GM19397 (cell line): ENCODE data around the gene MCF2L.

Source experiments
- ATAC-seq: cut with Tn5 transposase; IDR thresholded peaks from one replicate; pipeline ENCODE4 v1.9.1; 2021; ENCODE audit warnings: mild to moderate bottlenecking, moderate library complexity; ENCODE audit not compliant: unreplicated experiment

Gene MCF2L

GRCh38 chr13:113014752-113015745, 46.0 kb downstream of the MCF2L start:
- ATAC-seq = no peak

- no peak for ATAC-seq
Observed at GRCh38 chr13:113015826-113016525, 47.0 kb downstream of the MCF2L start.

GRCh38 chr13:113016526-113017295, 47.7 kb downstream of the MCF2L start:
- ATAC-seq = no peak

- ATAC-seq = no peak
Observed at GRCh38 chr13:113017506-113018215, 48.6 kb downstream of the MCF2L start.

GRCh38 chr13:113018676-113019465, 49.9 kb downstream of the MCF2L start:
- ATAC-seq = no peak

- ATAC-seq = no peak
Observed at GRCh38 chr13:113020323-113021080, 51.5 kb downstream of the MCF2L start.

GRCh38 chr13:113021391-113021790, 52.4 kb downstream of the MCF2L start:
- ATAC-seq = no peak

- ATAC-seq = no peak
Observed at GRCh38 chr13:113021811-113022210, 52.8 kb downstream of the MCF2L start.

GRCh38 chr13:113022391-113022744, 53.4 kb downstream of the MCF2L start:
- no peak for ATAC-seq

GRCh38 chr13:113022745-113023574, 53.9 kb downstream of the MCF2L start:
- no peak for ATAC-seq

- no peak for ATAC-seq
Observed at GRCh38 chr13:113023694-113024430, 54.8 kb downstream of the MCF2L start.

GRCh38 chr13:113024466-113024865, 55.5 kb downstream of the MCF2L start:
- no peak for ATAC-seq

- ATAC-seq = no peak
Observed at GRCh38 chr13:113026391-113026910, 57.4 kb downstream of the MCF2L start.

- no peak for ATAC-seq
Observed at GRCh38 chr13:113027095-113027494, 58.1 kb downstream of the MCF2L start.

GRCh38 chr13:113027566-113027965, 58.6 kb downstream of the MCF2L start:
- ATAC-seq = no peak

GRCh38 chr13:113028336-113029060, 59.5 kb downstream of the MCF2L start:
- no peak for ATAC-seq

GRCh38 chr13:113029061-113029445, 60.0 kb downstream of the MCF2L start:
- ATAC-seq = no peak
